Hepatocyte (in vitro differentiated cells): ENCODE data around the gene MKI67. TPM values are rescaled to one million over a fixed set of nuclear protein-coding genes. Genes with fewer than 3 reads are reported as not detected.

Experiments
- DNase-seq: peaks from one replicate; pipeline ENCODE4 v3.0.0-alpha.2; 2016; ENCODE audit warnings: low spot score
- H2AFZ ChIP-seq: fragments of 200-600 bp; sonication (generic); 2 replicates; pipeline ENCODE4 v1.6.0; 2016; ENCODE audit warnings: antibody characterized with exemption, mild to moderate bottlenecking
- H3K27ac ChIP-seq: fragments of 200-600 bp; sonication (generic); 2 replicates; pipeline ENCODE4 v1.5.1; 2016; ENCODE audit warnings: mild to moderate bottlenecking
- H3K27me3 ChIP-seq: fragments of 200-600 bp; sonication (generic); 2 replicates; pipeline ENCODE4 v1.6.1; 2016
- H3K36me3 ChIP-seq: fragments of 200-600 bp; sonication (generic); replicated peaks from 2 replicates; pipeline ENCODE4 v1.5.1; 2016; ENCODE audit warnings: low read depth; ENCODE audit not compliant: insufficient read depth
- H3K4me1 ChIP-seq: fragments of 200-600 bp; sonication (generic); 2 replicates; pipeline ENCODE4 v1.5.1; 2016; ENCODE audit warnings: mild to moderate bottlenecking, moderate library complexity; ENCODE audit not compliant: insufficient read depth
- H3K4me2 ChIP-seq: fragments of 200-600 bp; sonication (generic); 2 replicates; pipeline ENCODE4 v1.6.0; 2016
- H3K4me3 ChIP-seq: fragments of 200-600 bp; sonication (generic); 2 replicates; pipeline ENCODE4 v1.5.1; 2016; ENCODE audit warnings: mild to moderate bottlenecking
- H3K79me2 ChIP-seq: fragments of 200-600 bp; sonication (generic); 2 replicates; pipeline ENCODE4 v1.6.0; 2017; ENCODE audit warnings: mild to moderate bottlenecking
- H3K9me2 ChIP-seq: fragments of 200-600 bp; sonication (generic); replicated peaks from 2 replicates; pipeline ENCODE4 v1.6.0; 2017; ENCODE audit warnings: mild to moderate bottlenecking; ENCODE audit not compliant: insufficient read depth
- H3K9me3 ChIP-seq: fragments of 200-600 bp; sonication (generic); 2 replicates; pipeline ENCODE4 v1.5.1; 2016; ENCODE audit warnings: low read depth, mild to moderate bottlenecking
- H4K20me1 ChIP-seq: fragments of 200-600 bp; sonication (generic); 2 replicates; pipeline ENCODE4 v1.6.0; 2016; ENCODE audit warnings: mild to moderate bottlenecking; ENCODE audit not compliant: insufficient read depth, poor library complexity, severe bottlenecking
- CTCF ChIP-seq: fragments of 200-600 bp; sonication (generic); IDR thresholded peaks from 2 replicates; pipeline ENCODE4 v1.5.1; 2016; ENCODE audit warnings: antibody characterized with exemption, mild to moderate bottlenecking; ENCODE audit not compliant: poor library complexity
- EZH2 ChIP-seq: fragments of 200-600 bp; sonication (generic); IDR thresholded peaks from 2 replicates; pipeline ENCODE4 v1.6.1; 2016; ENCODE audit warnings: antibody characterized with exemption, mild to moderate bottlenecking, borderline replicate concordance
- EZH2phosphoT487 ChIP-seq: fragments of 200-600 bp; sonication (generic); IDR thresholded peaks from one replicate; pipeline ENCODE4 v1.6.1; 2018; ENCODE audit warnings: antibody characterized with exemption, mild to moderate bottlenecking, low read depth, moderate library complexity; ENCODE audit not compliant: unreplicated experiment, severe bottlenecking
- WGBS: methylation state at CpG from one replicate; pipeline ENCODE4 v1.1.6; 2016; ENCODE audit warnings: low lambda C conversion rate; ENCODE audit errors: missing lambda C conversion rate; 5-methylcytosine and 5-hydroxymethylcytosine counted together
- polyA plus RNA-seq: library from polyadenylated mRNA; unstranded; fragments of >200 nt; fragmentation: Nextera tagmentation; extraction: Ambion mirVana; gene quantifications from 2 replicates; pipeline ENCODE4 v1.2.1, GENCODE V29; 2016
- total RNA-seq: library from RNA; depleted of rRNA; stranded (reverse); fragments of >200 nt; gene quantifications from 2 replicates; pipeline ENCODE4 v1.2.3, GENCODE V29; 2014

The MKI67 gene
- total and polyA plus RNA-seq, 2 experiments from 2014 or later: 8.1 to 13.1 TPM

DNA sequence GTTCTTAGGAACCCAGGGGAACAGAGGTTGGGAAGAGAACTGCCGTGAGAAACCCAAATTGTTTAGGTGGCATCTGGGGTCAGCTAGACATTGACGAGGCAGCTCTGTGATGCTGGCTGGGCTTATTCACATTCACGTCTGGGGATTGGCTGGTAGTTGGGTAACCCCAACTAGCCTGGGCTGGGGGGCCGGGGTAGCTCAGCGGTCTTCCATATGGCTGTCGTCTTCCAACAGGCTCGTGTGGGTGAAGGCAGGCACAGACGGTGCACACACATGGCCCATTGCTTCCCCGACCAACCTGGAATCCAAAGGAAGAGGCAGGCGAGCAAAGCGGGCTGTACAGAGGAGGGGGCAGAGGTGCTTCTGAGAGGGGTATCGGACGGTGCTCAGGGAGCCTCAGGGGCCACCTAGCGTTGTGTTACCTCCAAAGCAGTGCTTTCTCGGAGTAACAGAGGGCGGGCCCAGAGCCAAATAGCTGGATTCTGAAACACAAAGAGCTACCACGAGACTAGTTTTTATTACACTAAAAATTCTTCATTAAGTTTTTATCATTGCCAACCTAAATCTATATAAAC is 34.5 kb downstream of the MKI67 start:
- 75% methylated on average over 17 of the region's 17 CpGs for WGBS
- peaks cover 11% of the 10 kb centered on the region for H3K4me1 ChIP-seq

GRCh38 chr10:128087884-128088709 is 38.1 kb downstream of the MKI67 start:
- Histone ChIP-seq H2AFZ (no peak overlapping the region), H3K36me3 (no peaks in the 10 kb centered on the region), H3K4me2 (no peak overlapping the region), H3K9me2 (no peaks in the 10 kb centered on the region), H3K79me2 (no peaks in the 10 kb centered on the region), H4K20me1 (no peaks in the 10 kb centered on the region), H3K27ac (no peak overlapping the region), H3K27me3 (peaks cover 6% of the 10 kb centered on the region), H3K4me3 (no peak overlapping the region), H3K9me3 (no peaks in the 10 kb centered on the region), H3K4me1 (peaks cover 3% of the 10 kb centered on the region)
- DNase-seq: no peak
- 65% methylated on average over 12 of the region's 12 CpGs for whole genome bisulfite sequencing
- TF ChIP-seq EZH2phosphoT487 (no peak), EZH2 (no peak), CTCF (peak; percentile 13)

More for the DNA sequence above, 34.5 kb downstream of the MKI67 start:
- no peaks in the 10 kb centered on the region for H4K20me1 ChIP-seq
- peaks cover 6% of the 10 kb centered on the region for H3K27me3 ChIP-seq
- H3K27ac ChIP-seq: no peak overlapping the region
- H3K9me3 ChIP-seq: no peaks in the 10 kb centered on the region
- H3K9me2 ChIP-seq: no peaks in the 10 kb centered on the region
- H3K4me2 ChIP-seq: no peak overlapping the region
- H3K4me3 ChIP-seq: no peak overlapping the region
- DNase-seq: no peak
- TF ChIP-seq EZH2phosphoT487: no peak
- TF ChIP-seq EZH2: no peak
- no peak for TF ChIP-seq CTCF
- no peaks in the 10 kb centered on the region for H3K79me2 ChIP-seq
- H2AFZ ChIP-seq: no peak overlapping the region
- no peaks in the 10 kb centered on the region for H3K36me3 ChIP-seq

GRCh38 chr10:128087146-128087883 is 38.9 kb downstream of the MKI67 start:
- no peaks in the 10 kb centered on the region for H3K36me3 ChIP-seq
- TF ChIP-seq EZH2phosphoT487 (no peak), CTCF (no peak), EZH2 (no peak)
- no peak overlapping the region for H3K4me2 ChIP-seq

More at GRCh38 chr10:128087146-128087883, 38.9 kb downstream of the MKI67 start:
- no peaks in the 10 kb centered on the region for H3K9me3 ChIP-seq
- H3K4me3 ChIP-seq: no peak overlapping the region
- H3K9me2 ChIP-seq: no peaks in the 10 kb centered on the region
- peaks cover 6% of the 10 kb centered on the region for H3K27me3 ChIP-seq
- 83% methylated on average over 7 of the region's 7 CpGs for WGBS
- peaks cover 3% of the 10 kb centered on the region for H3K4me1 ChIP-seq
- H3K79me2 ChIP-seq: no peaks in the 10 kb centered on the region
- no peak overlapping the region for H3K27ac ChIP-seq
- DNase-seq: no peak
- H4K20me1 ChIP-seq: no peaks in the 10 kb centered on the region
- no peak overlapping the region for H2AFZ ChIP-seq
